ENCODE results near the gene BEST1. TPM values are rescaled to one million over a fixed set of nuclear protein-coding genes. Genes with fewer than 3 reads are reported as not detected.

Gene BEST1
- total and polyA plus RNA-seq, 7 experiments from 2014 or later: 0.49 to 7.1 (median 0.92) TPM; not detected in 1

GRCh38 chr11:61911128-61911700 lies 38.9 kb upstream of the BEST1 start:
- Histone ChIP-seq H3K27ac (ENCODE audit: low read depth, low read length) (no peak overlapping the region), H3K4me3 (ENCODE audit: low read length) (no peak overlapping the region), H3K27me3 (ENCODE audit: control insufficient read depth in 2 of 2, insufficient read depth in 2 of 2, low read length in 2 of 2) (no peaks in the 10 kb centered on the region), H3K36me3 (ENCODE audit: control insufficient read depth in 2 of 3, insufficient read depth in 3 of 3, low read length in 3 of 3) (no peaks in the 10 kb centered on the region), H3K9me3 (ENCODE audit: control insufficient read depth in 2 of 3, low read length in 3 of 3) (no peaks in the 10 kb centered on the region), H3K4me1 (ENCODE audit: control insufficient read depth in 2 of 2, insufficient read depth in 2 of 2, low read length in 2 of 2) (no peaks in the 10 kb centered on the region)
- ATAC-seq (no peak), DNase-seq (no peak)
- H3K36me3 Mint-ChIP-seq: no peaks in the 10 kb centered on the region
- ChIA-PET CTCF (no interaction called here), POLR2A (no interaction called here)
- peaks cover 0 to 4% (median 0%) of the 10 kb centered on the region in 7 donors for H3K4me1 Mint-ChIP-seq
- H3K27ac Mint-ChIP-seq: no peak overlapping the region
- peaks cover 25 to 41% (median 28%) of the 10 kb centered on the region in 5 donors for H3K27me3 Mint-ChIP-seq
- no peak overlapping the region for H3K4me3 Mint-ChIP-seq
- no peaks in the 10 kb centered on the region for H3K9me3 Mint-ChIP-seq
- intact Hi-C loops (cut with micrococcal nuclease): no loop called here

GRCh38 chr11:61911701-61912529 lies 38.2 kb upstream of the BEST1 start:
- no peak for DNase-seq
- H3K9me3 Mint-ChIP-seq: no peaks in the 10 kb centered on the region
- CTCF ChIA-PET: no interaction called here

GRCh38 chr11:61912530-61912898 lies 37.6 kb upstream of the BEST1 start:
- ChIA-PET CTCF (no interaction called here), POLR2A (no interaction called here)
- no peaks in the 10 kb centered on the region for H3K4me1 ChIP-seq (ENCODE audit: control insufficient read depth in 2 of 2, insufficient read depth in 2 of 2, low read length in 2 of 2)
- no peak overlapping the region for H3K27ac ChIP-seq (ENCODE audit: low read depth, low read length)
- no peaks in the 10 kb centered on the region for H3K36me3 ChIP-seq (ENCODE audit: control insufficient read depth in 2 of 3, insufficient read depth in 3 of 3, low read length in 3 of 3)
- no peaks in the 10 kb centered on the region for H3K36me3 Mint-ChIP-seq
- no peaks in the 10 kb centered on the region for H3K9me3 ChIP-seq (ENCODE audit: control insufficient read depth in 2 of 3, low read length in 3 of 3)
- H3K27me3 ChIP-seq (ENCODE audit: control insufficient read depth in 2 of 2, insufficient read depth in 2 of 2, low read length in 2 of 2): no peaks in the 10 kb centered on the region
- ATAC-seq: peak; percentile 78
- peaks cover 33 to 46% (median 34%) of the 10 kb centered on the region in 5 donors for H3K27me3 Mint-ChIP-seq
- H3K9me3 Mint-ChIP-seq: no peaks in the 10 kb centered on the region
- H3K4me1 Mint-ChIP-seq: peaks cover 0 to 7% (median 1%) of the 10 kb centered on the region in 7 donors
- no peak overlapping the region for H3K4me3 Mint-ChIP-seq
- no peak overlapping the region for H3K27ac Mint-ChIP-seq
- intact Hi-C loops (cut with micrococcal nuclease): no loop called here
- H3K4me3 ChIP-seq (ENCODE audit: low read length): no peak overlapping the region
- no peak for DNase-seq

More at GRCh38 chr11:61911701-61912529, 38.2 kb upstream of the BEST1 start:
- Histone ChIP-seq H3K27ac (ENCODE audit: low read depth, low read length) (no peak overlapping the region), H3K4me3 (ENCODE audit: low read length) (no peak overlapping the region), H3K27me3 (ENCODE audit: control insufficient read depth in 2 of 2, insufficient read depth in 2 of 2, low read length in 2 of 2) (no peaks in the 10 kb centered on the region), H3K4me1 (ENCODE audit: control insufficient read depth in 2 of 2, insufficient read depth in 2 of 2, low read length in 2 of 2) (no peaks in the 10 kb centered on the region), H3K9me3 (ENCODE audit: control insufficient read depth in 2 of 3, low read length in 3 of 3) (no peaks in the 10 kb centered on the region), H3K36me3 (ENCODE audit: control insufficient read depth in 2 of 3, insufficient read depth in 3 of 3, low read length in 3 of 3) (no peaks in the 10 kb centered on the region)
- intact Hi-C loops (cut with micrococcal nuclease): no loop called here
- peaks cover 32 to 46% (median 33%) of the 10 kb centered on the region in 5 donors for H3K27me3 Mint-ChIP-seq
- H3K36me3 Mint-ChIP-seq: no peaks in the 10 kb centered on the region
- peak overlapping the region in 1 of 10 donors; percentile 25 for H3K4me3 Mint-ChIP-seq
- POLR2A ChIA-PET: no interaction called here
- H3K27ac Mint-ChIP-seq: no peak overlapping the region
- no peak for ATAC-seq
- H3K4me1 Mint-ChIP-seq: peaks cover 0 to 7% (median 0%) of the 10 kb centered on the region in 7 donors

- Mint-ChIP-seq H3K4me1 (peaks cover 4 to 14% (median 7%) of the 10 kb centered on the region in 7 donors), H3K36me3 (peaks cover 0 to 1% (median 0%) of the 10 kb centered on the region in 5 donors), H3K4me3 (no peak overlapping the region), H3K9me3 (no peaks in the 10 kb centered on the region), H3K27me3 (peaks cover 39 to 51% (median 41%) of the 10 kb centered on the region in 5 donors), H3K27ac (peak overlapping the region in 1 of 9 donors; percentile 10)
- ChIA-PET POLR2A (no interaction called here), CTCF (no interaction called here)
- Histone ChIP-seq H3K36me3 (ENCODE audit: control insufficient read depth in 2 of 3, insufficient read depth in 3 of 3, low read length in 3 of 3) (no peaks in the 10 kb centered on the region), H3K27ac (ENCODE audit: low read depth, low read length) (no peak overlapping the region), H3K27me3 (ENCODE audit: control insufficient read depth in 2 of 2, insufficient read depth in 2 of 2, low read length in 2 of 2) (peaks cover 0 to 5% of the 10 kb centered on the region in 2 donors), H3K4me1 (ENCODE audit: control insufficient read depth in 2 of 2, insufficient read depth in 2 of 2, low read length in 2 of 2) (no peaks in the 10 kb centered on the region), H3K9me3 (ENCODE audit: control insufficient read depth in 2 of 3, low read length in 3 of 3) (no peaks in the 10 kb centered on the region), H3K4me3 (ENCODE audit: low read length) (no peak overlapping the region)
- DNase-seq: no peak
- intact Hi-C loops (cut with micrococcal nuclease): no loop called here
- ATAC-seq: no peak
These were observed 37.0 kb upstream of the BEST1 start for GRCh38 chr11:61912991-61913698.

- H3K27me3 Mint-ChIP-seq: peaks cover 46 to 58% (median 48%) of the 10 kb centered on the region in 5 donors
- H3K36me3 Mint-ChIP-seq: peaks cover 0 to 3% (median 0%) of the 10 kb centered on the region in 5 donors
- no peaks in the 10 kb centered on the region for H3K9me3 ChIP-seq (ENCODE audit: control insufficient read depth in 2 of 3, low read length in 3 of 3)
- H3K4me1 ChIP-seq (ENCODE audit: control insufficient read depth in 2 of 2, insufficient read depth in 2 of 2, low read length in 2 of 2): no peaks in the 10 kb centered on the region
- ChIA-PET POLR2A (no interaction called here), CTCF (no interaction called here)
- no peak overlapping the region for H3K27ac ChIP-seq (ENCODE audit: low read depth, low read length)
- DNase-seq (no peak), ATAC-seq (no peak)
- H3K9me3 Mint-ChIP-seq: no peaks in the 10 kb centered on the region
- intact Hi-C loops (cut with micrococcal nuclease): no loop called here
- no peaks in the 10 kb centered on the region for H3K36me3 ChIP-seq (ENCODE audit: control insufficient read depth in 2 of 3, insufficient read depth in 3 of 3, low read length in 3 of 3)
- no peak overlapping the region for H3K4me3 ChIP-seq (ENCODE audit: low read length)
- peaks cover 6 to 14% (median 11%) of the 10 kb centered on the region in 7 donors for H3K4me1 Mint-ChIP-seq
- H3K27me3 ChIP-seq (ENCODE audit: control insufficient read depth in 2 of 2, insufficient read depth in 2 of 2, low read length in 2 of 2): peaks cover 0 to 7% of the 10 kb centered on the region in 2 donors
- no peak overlapping the region for H3K4me3 Mint-ChIP-seq
- no peak overlapping the region for H3K27ac Mint-ChIP-seq
These were observed 36.3 kb upstream of the BEST1 start for GRCh38 chr11:61913699-61914395.

- no peak overlapping the region for H3K27ac Mint-ChIP-seq
- peak overlapping the region in 1 of 10 donors; percentile 58 for H3K4me3 Mint-ChIP-seq
- H3K4me1 ChIP-seq (ENCODE audit: control insufficient read depth in 2 of 2, insufficient read depth in 2 of 2, low read length in 2 of 2): no peaks in the 10 kb centered on the region
- H3K4me3 ChIP-seq (ENCODE audit: low read length): no peak overlapping the region
- peaks cover 0 to 3% (median 0%) of the 10 kb centered on the region in 5 donors for H3K36me3 Mint-ChIP-seq
- ChIA-PET CTCF (no interaction called here), POLR2A (no interaction called here)
- no peaks in the 10 kb centered on the region for H3K9me3 Mint-ChIP-seq
- no peaks in the 10 kb centered on the region for H3K36me3 ChIP-seq (ENCODE audit: control insufficient read depth in 2 of 3, insufficient read depth in 3 of 3, low read length in 3 of 3)
- H3K9me3 ChIP-seq (ENCODE audit: control insufficient read depth in 2 of 3, low read length in 3 of 3): no peaks in the 10 kb centered on the region
- no peak overlapping the region for H3K27ac ChIP-seq (ENCODE audit: low read depth, low read length)
- H3K27me3 Mint-ChIP-seq: peaks cover 53 to 64% (median 55%) of the 10 kb centered on the region in 5 donors
- H3K27me3 ChIP-seq (ENCODE audit: control insufficient read depth in 2 of 2, insufficient read depth in 2 of 2, low read length in 2 of 2): peaks cover 0 to 7% of the 10 kb centered on the region in 2 donors
- ATAC-seq: no peak
- intact Hi-C loops (cut with micrococcal nuclease): no loop called here
- peaks cover 6 to 14% (median 11%) of the 10 kb centered on the region in 7 donors for H3K4me1 Mint-ChIP-seq
- DNase-seq: no peak
These were observed 35.5 kb upstream of the BEST1 start for GRCh38 chr11:61914471-61915171.

All from naive thymus-derived CD4-positive, alpha-beta T cell (primary cell).